SJCRH30 (cell line): ENCODE results near the gene PDCL2. TPM values are rescaled to one million over a fixed set of nuclear protein-coding genes. Genes with fewer than 3 reads are reported as not detected.

ENCODE experiments used
- DNase-seq, 2 experiments: peaks; one replicate each; pipeline ENCODE4 v3.0.0-alpha.2; 2015 to 2020
- H3K27ac ChIP-seq: fragments of 250-450 bp; sonication (Bioruptor Pico); 2 replicates; pipeline ENCODE4 v1.5.1; 2020; ENCODE audit warnings: mild to moderate bottlenecking, moderate library complexity
- H3K27me3 ChIP-seq: fragments of 250-450 bp; sonication (Bioruptor Pico); 2 replicates; pipeline ENCODE4 v1.5.1; 2020; ENCODE audit warnings: mild to moderate bottlenecking, moderate library complexity
- H3K36me3 ChIP-seq: fragments of 250-450 bp; sonication (Bioruptor Pico); 2 replicates; pipeline ENCODE4 v1.5.1; 2020; ENCODE audit warnings: mild to moderate bottlenecking, moderate library complexity
- H3K4me1 ChIP-seq: fragments of 250-450 bp; sonication (Bioruptor Pico); 2 replicates; pipeline ENCODE4 v1.5.1; 2020; ENCODE audit warnings: mild to moderate bottlenecking, moderate library complexity
- H3K4me3 ChIP-seq: fragments of 250-450 bp; sonication (Bioruptor Pico); 2 replicates; pipeline ENCODE4 v1.5.1; 2020; ENCODE audit warnings: mild to moderate bottlenecking, moderate library complexity
- H3K9me3 ChIP-seq: fragments of 250-450 bp; sonication (Bioruptor Pico); replicated peaks from 2 replicates; pipeline ENCODE4 v1.5.1; 2020; ENCODE audit warnings: mild to moderate bottlenecking, moderate library complexity
- total RNA-seq: library from RNA; depleted of rRNA; stranded (reverse); fragments of >200 nt; shearing (Covaris generic); gene quantifications from 2 replicates; pipeline ENCODE4 v1.2.3, GENCODE V29; 2014

The PDCL2 gene
- total RNA-seq, 1 experiment from 2014 or later: not detected

DNA sequence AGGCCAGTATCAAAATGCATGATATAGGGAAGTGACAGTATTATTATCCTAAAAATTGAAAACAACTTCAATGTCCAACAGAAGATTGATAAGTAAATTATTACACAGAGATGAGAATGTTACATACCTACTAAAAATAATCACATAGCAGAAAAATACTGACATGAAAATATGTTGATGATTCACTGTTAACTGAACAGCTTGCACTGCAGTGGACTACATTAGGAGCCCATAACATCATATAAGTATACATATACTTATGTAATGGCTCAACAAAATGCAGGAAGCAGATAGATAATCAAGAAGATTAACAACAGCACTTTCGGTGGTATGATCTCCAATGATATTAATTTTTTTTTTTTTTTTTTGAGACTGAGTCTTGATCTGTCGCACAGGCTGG is 52.4 kb downstream of the PDCL2 start:
- no peaks in the 10 kb centered on the region for H3K27me3 ChIP-seq
- peaks cover 6% of the 10 kb centered on the region; the same call in 1 of the 2 replicates for H3K9me3 ChIP-seq
- H3K4me1 ChIP-seq: peaks cover 7% of the 10 kb centered on the region; the same call in 1 of the 2 replicates
- no peak overlapping the region for H3K27ac ChIP-seq
- DNase-seq: no peak
- H3K4me3 ChIP-seq: no peak overlapping the region
- H3K36me3 ChIP-seq: peaks cover 12% of the 10 kb centered on the region

DNA sequence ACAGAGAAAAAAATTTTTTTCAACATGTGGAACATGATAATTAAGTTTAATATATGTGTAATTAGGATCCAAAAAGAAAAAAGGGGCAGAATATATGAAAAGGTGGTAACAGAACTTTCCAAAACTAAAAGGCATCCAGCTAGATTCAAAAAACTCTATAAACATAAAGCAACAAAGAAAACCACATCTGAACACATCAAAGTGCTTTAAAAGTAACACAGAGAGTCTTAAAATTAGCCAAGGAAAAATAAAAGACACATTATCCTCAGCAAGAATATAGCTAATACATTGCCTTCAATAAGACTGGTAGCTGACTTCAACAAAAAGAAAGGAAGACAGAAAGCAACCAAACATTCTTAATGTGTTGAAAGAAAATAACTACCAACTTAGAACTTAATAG is 53.5 kb downstream of the PDCL2 start:
- no peaks in the 10 kb centered on the region for H3K27me3 ChIP-seq
- H3K27ac ChIP-seq: no peak overlapping the region
- peaks cover 6% of the 10 kb centered on the region; the same call in 1 of the 2 replicates for H3K9me3 ChIP-seq
- H3K36me3 ChIP-seq: peaks cover 18% of the 10 kb centered on the region
- DNase-seq: no peak
- H3K4me3 ChIP-seq: no peak overlapping the region
- no peaks in the 10 kb centered on the region for H3K4me1 ChIP-seq

DNA sequence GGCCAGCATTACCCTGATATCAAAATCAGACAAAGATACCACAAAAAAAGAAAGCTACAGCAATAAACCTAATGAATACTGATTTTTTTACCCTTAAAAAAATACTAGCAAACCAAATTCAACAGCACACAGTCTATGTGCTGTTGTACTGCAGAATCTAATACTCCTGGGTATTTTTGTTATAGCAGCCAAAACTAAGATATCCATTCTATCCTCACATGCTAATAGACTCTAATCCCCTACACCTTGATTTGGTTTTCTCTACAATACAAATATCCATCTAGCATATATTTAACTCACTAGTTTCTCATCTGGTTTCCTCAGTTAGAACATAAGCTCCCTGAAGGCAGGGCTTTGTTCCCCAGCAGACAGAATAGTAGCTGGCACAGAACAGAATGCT is 57.7 kb downstream of the PDCL2 start:
- DNase-seq: no peak
- Histone ChIP-seq H3K4me3 (no peak overlapping the region), H3K4me1 (no peaks in the 10 kb centered on the region), H3K27ac (no peak overlapping the region), H3K36me3 (peaks cover 18% of the 10 kb centered on the region), H3K27me3 (no peaks in the 10 kb centered on the region), H3K9me3 (peaks cover 6% of the 10 kb centered on the region; the same call in 1 of the 2 replicates)

DNA sequence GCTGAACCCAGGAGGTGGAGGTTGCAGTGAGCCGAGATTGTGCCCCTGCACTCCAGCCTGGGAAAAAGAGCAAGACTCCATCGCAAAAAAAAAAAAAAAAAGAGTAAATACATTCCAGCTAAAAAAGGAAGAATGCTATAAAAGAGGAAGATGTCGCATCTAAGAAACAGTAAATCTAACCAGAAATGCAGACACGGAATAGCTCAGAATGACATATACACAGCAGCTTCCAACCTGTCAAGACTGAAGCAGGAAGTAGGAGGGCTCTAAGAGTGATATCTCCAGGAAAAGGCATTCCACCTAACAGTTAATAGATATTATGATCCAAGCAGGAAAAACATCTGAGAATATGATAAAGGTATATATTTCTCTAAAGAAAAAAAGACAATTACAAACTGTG is 61.4 kb downstream of the PDCL2 start:
- Histone ChIP-seq H3K27me3 (no peaks in the 10 kb centered on the region), H3K9me3 (no peaks in the 10 kb centered on the region; the same call in 1 of the 2 replicates), H3K4me3 (no peak overlapping the region), H3K4me1 (no peaks in the 10 kb centered on the region), H3K27ac (no peak overlapping the region), H3K36me3 (peaks cover 9% of the 10 kb centered on the region)
- no peak for DNase-seq

DNA sequence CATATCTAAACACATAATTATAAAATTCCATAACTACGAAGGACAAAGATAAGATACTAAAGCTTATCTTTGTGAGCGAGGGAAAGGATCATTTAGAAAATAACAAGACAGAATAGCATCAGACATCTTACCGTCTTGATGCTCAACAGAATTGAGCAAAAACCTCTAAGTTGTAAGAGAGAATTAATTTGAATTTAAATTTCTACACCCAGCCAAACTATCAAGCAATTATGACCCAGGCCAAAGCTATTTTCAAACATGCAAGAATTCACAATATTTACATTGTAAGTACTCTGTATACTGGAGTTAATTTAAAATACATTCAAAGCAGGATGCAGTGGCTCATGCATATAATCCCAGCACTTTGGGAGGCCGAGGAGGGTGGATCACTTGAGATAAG is 61.9 kb downstream of the PDCL2 start:
- DNase-seq: no peak
- H3K9me3 ChIP-seq: no peaks in the 10 kb centered on the region; the same call in 1 of the 2 replicates
- H3K4me3 ChIP-seq: no peak overlapping the region
- peaks cover 9% of the 10 kb centered on the region; the same call in 1 of the 2 replicates for H3K36me3 ChIP-seq
- no peaks in the 10 kb centered on the region for H3K27me3 ChIP-seq
- H3K27ac ChIP-seq: no peak overlapping the region
- no peaks in the 10 kb centered on the region for H3K4me1 ChIP-seq

DNA sequence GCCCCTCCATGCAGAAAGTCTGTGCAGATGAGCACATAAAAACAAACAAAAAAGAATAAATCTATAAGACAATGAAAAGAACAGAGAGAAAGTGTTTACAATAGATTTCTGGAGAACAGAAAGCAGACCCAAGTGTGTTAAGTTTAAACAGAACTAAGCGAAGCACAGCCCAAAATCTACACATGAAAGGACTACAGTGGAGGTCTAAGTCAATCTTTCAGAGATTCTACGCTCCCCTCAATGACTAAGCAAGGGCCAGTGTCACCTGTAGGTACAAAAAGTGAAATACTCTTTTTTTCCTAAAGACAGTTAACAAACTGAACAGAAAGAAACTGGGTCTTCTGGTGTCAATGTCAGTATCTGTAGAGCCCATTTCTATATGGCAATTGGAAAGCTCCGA is 63.6 kb downstream of the PDCL2 start:
- no peak for DNase-seq
- H3K4me1 ChIP-seq: no peaks in the 10 kb centered on the region
- no peaks in the 10 kb centered on the region; the same call in 1 of the 2 replicates for H3K9me3 ChIP-seq
- H3K4me3 ChIP-seq: no peak overlapping the region
- H3K27me3 ChIP-seq: no peaks in the 10 kb centered on the region
- H3K27ac ChIP-seq: no peak overlapping the region
- H3K36me3 ChIP-seq: peaks cover 4% of the 10 kb centered on the region

DNA sequence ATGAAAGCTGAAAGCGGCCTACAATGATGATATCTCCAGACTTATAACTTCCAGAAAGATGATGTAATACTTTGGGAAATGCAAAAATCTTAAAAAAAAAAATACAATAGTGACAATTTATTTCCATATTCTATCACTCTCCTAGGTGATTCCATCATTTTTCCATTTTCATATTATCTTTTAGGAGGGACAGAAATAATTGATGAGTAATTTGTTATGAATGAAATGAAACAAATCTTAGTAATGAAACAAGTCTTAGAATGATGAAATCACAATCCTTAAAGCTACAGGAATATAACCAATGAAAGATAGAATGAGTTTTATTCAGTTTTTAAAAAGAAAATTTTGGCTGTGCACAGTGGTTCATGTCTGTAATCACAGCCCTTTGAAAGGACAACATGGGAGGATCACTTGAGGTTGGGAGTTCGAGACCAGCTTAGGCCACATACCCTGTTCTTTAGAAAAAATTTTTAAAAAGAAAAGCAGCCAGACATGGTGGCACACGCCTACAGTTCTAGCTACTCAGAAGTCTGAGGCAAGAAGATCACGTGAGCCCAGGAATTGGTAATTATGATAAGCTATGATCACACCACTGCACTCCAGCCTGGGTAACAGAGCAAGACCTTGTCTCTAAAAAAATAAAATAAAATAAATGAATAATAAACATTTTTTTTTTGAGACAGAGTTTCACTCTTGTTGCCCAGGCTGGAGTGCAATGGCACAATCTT is 67.0 kb downstream of the PDCL2 start:
- DNase-seq: no peak
- H3K27ac ChIP-seq: no peak overlapping the region

DNA sequence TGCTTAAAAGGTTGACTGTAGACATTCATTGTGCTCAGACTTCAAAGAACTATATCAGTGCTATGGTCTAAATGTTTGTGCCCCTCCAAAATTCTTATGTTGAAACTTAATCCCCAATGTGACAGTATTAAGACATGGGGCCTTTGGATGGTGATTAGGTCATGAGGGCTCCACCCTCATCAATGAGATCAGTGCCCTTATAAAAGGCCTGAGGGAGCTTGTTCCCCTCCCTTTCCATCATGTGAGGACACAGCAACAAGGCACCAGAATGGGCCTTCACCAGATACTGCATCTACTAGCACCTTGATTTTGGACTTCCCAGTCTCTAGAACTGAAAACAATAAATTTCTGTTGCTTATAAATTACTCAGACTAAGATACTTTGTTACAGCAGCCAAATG is 73.6 kb downstream of the PDCL2 start:
- H3K9me3 ChIP-seq: no peaks in the 10 kb centered on the region
- H3K27me3 ChIP-seq: no peaks in the 10 kb centered on the region
- peaks cover 3% of the 10 kb centered on the region; the same call in 1 of the 2 replicates for H3K36me3 ChIP-seq
- no peak for DNase-seq
- H3K4me3 ChIP-seq: no peak overlapping the region
- H3K27ac ChIP-seq: no peak overlapping the region
- H3K4me1 ChIP-seq: no peaks in the 10 kb centered on the region

More for the DNA sequence above, 67.0 kb downstream of the PDCL2 start:
- Histone ChIP-seq H3K36me3 (peaks cover 6% of the 10 kb centered on the region), H3K4me3 (no peak overlapping the region), H3K9me3 (no peaks in the 10 kb centered on the region), H3K4me1 (no peaks in the 10 kb centered on the region), H3K27me3 (no peaks in the 10 kb centered on the region)

DNA sequence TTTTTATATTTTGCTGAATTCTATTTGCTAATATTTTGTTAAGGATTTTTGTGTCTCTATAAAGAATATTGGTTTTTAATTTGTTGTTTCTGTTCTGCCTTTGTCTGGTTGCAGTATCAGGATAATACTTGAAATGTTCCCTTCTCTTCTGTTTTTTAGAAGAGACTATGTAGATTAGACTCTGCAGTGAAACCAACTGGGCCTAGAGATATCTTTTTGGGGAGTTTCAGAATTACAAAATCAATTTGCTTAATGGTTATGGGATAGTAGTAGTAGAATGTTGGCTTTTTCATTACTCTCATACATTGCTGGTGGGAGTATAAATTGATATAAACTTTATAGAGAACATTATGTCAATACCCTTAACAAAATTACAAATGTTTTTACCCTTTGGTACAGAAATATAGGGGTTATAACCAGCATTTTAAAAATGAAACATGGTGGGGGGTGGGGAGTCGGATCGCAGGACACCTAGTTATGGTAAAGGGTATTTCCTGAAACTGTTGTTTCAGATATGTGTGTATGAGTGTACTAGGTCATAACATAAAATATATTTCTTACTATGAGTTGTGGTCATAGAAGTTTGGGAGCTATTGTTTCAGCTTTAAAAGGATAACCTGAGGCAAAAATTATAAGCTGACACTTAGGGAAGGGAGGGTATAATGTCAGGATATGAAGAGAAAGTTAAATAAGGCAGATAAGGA is 74.4 kb downstream of the PDCL2 start:
- H3K4me3 ChIP-seq: no peak overlapping the region
- no peaks in the 10 kb centered on the region for H3K9me3 ChIP-seq
- no peaks in the 10 kb centered on the region for H3K27me3 ChIP-seq
- no peak overlapping the region for H3K27ac ChIP-seq
- DNase-seq: no peak
- H3K36me3 ChIP-seq: 0 out of 2 replicates have a peak, but pooled peaks cover 2% of the 10 kb centered on the region
- no peaks in the 10 kb centered on the region for H3K4me1 ChIP-seq

DNA sequence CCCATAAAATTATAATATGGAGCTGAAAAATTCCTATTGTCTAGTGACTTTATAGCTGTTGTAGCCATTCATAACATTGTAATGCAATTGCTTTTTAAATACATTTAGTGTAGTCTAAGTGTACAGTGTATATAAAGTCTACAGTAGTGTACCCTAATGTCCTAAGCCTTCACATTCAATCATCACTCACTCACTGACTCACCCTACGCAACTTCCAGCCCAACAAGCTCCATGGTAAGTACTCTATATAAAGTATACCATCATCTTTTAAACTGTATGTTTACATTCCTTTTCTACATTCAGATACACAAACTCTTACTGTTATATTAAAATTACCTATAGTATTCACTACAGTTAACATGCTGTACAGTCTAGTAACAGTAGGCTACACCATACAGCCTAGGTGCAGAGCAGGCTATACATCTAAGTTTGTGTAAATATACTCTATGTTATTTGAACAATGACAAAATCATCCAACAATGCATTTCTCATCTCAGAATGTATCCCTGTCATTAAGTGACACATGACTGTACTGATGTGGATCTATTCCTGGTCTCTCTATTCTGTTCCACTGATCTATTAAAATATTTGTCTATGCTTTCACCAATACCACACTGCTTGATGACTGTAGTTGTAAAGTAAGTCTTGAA is 79.0 kb downstream of the PDCL2 start:
- no peaks in the 10 kb centered on the region for H3K4me1 ChIP-seq
- no peak overlapping the region for H3K27ac ChIP-seq
- no peak overlapping the region for H3K4me3 ChIP-seq
- no peaks in the 10 kb centered on the region for H3K27me3 ChIP-seq
- DNase-seq: no peak
- H3K36me3 ChIP-seq: no peaks in the 10 kb centered on the region
- no peaks in the 10 kb centered on the region for H3K9me3 ChIP-seq

DNA sequence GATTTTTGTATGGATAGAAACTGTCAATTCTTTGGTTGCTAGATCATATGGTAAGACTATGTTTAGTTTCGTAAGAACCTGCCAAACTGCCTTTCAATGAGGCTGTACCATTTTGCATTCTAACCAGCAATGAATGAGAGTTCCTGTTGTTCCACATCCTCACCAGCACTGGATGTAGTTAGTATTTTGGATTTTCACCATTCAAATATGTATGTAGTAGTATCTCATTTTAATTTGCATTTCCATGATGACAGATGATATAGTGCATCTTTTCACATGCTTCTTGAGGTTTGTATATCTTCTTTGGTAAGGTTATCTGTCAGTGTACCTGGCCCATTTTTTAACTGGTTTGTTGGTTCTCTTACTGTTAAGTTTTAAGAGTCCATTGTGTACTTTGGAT is 80.0 kb downstream of the PDCL2 start:
- no peak for DNase-seq
- no peaks in the 10 kb centered on the region for H3K4me1 ChIP-seq
- H3K9me3 ChIP-seq: no peaks in the 10 kb centered on the region
- H3K36me3 ChIP-seq: peaks cover 2% of the 10 kb centered on the region; the same call in 1 of the 2 replicates
- no peak overlapping the region for H3K27ac ChIP-seq
- H3K4me3 ChIP-seq: no peak overlapping the region
- no peaks in the 10 kb centered on the region for H3K27me3 ChIP-seq

DNA sequence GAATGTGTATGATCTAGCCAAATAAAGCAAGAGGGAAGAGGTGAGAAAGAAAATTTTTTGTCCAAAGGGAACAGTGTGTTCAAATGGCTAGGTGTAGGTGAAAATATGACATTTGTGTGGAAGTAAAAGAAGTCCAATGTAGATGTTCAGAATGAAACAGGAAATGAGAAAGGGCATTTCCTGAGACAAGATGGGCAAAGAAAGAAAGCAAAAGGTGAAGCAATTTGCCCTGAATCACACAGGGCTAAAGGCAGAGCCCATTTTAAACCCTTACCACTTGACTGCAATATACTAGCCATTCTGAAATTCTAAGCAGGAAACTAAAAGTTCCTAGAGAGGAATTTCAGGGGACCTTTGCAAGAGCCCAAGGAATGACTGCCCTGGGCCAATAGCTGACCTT is 81.4 kb downstream of the PDCL2 start:
- no peaks in the 10 kb centered on the region for H3K27me3 ChIP-seq
- peaks cover 4% of the 10 kb centered on the region for H3K36me3 ChIP-seq
- no peak overlapping the region for H3K27ac ChIP-seq
- no peaks in the 10 kb centered on the region for H3K9me3 ChIP-seq
- DNase-seq: no peak
- no peak overlapping the region for H3K4me3 ChIP-seq
- no peaks in the 10 kb centered on the region for H3K4me1 ChIP-seq

DNA sequence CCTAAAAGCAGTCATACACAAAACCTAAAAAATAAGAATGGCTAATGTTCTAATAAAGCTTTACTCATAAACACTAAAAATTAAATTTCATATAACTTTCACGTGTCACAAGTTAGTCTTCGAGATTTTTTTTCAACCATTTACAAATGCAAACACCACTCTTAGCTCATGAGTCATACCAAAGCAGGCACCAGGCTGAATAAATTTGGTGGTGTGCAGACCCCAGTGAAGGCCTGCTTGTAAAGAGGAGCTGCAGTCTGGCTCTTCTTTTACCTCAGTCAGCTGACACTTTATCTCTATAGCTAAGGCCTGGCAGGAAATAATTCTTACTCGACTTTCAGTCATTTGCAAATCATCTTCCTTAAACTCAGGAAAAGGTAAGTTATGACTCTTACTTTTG is 82.8 kb downstream of the PDCL2 start:
- Histone ChIP-seq H3K9me3 (no peaks in the 10 kb centered on the region), H3K27ac (no peak overlapping the region), H3K4me3 (no peak overlapping the region), H3K27me3 (no peaks in the 10 kb centered on the region), H3K36me3 (peaks cover 4% of the 10 kb centered on the region), H3K4me1 (no peaks in the 10 kb centered on the region)
- DNase-seq: no peak

DNA sequence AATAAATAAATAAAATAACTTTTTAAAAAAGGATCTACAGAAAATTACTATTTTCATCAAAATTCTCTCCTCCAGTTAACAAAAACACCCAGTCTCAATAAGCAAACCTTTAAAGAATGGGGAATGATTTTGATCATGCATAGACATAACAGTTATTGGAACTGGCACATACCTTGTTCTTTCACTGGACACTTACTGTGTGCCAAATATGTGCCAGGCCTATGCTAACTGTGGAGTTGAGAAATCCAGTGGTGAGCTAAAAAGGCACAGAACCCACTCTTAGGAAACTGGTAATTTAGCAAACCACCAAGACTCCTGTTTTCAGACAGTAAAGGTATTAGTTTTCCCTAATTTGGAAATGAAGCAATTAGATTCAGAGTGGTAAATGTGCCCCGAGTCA is 84.4 kb downstream of the PDCL2 start:
- H3K36me3 ChIP-seq: peaks cover 4% of the 10 kb centered on the region
- H3K4me1 ChIP-seq: no peaks in the 10 kb centered on the region
- no peak overlapping the region for H3K4me3 ChIP-seq
- H3K27me3 ChIP-seq: no peaks in the 10 kb centered on the region
- no peak overlapping the region for H3K27ac ChIP-seq
- DNase-seq: no peak
- no peaks in the 10 kb centered on the region for H3K9me3 ChIP-seq
